Measurements from ENCODE around the gene RGS9. TPM values are rescaled to one million over a fixed set of nuclear protein-coding genes. Genes with fewer than 3 reads are reported as not detected.

Gene RGS9
- total RNA-seq, 1 donor: 3.0 TPM

GRCh38 chr17:65155622-65156021 lies 18.5 kb downstream of the RGS9 start:
- no peak overlapping the region for H3K4me3 ChIP-seq (ENCODE audit: low read depth, low read length)
- no peak for DNase-seq (ENCODE audit: low read depth)
- TF ChIP-seq CTCF (IDR thresholded peaks at IDR 0.05; ENCODE audit: insufficient read depth, low read length): no peak

GRCh38 chr17:65156185-65156834 lies 19.1 kb downstream of the RGS9 start:
- TF ChIP-seq CTCF (IDR thresholded peaks at IDR 0.05; ENCODE audit: insufficient read depth, low read length): no peak
- H3K4me3 ChIP-seq (ENCODE audit: low read depth, low read length): no peak overlapping the region
- DNase-seq (ENCODE audit: low read depth): no peak

GRCh38 chr17:65156835-65157565 lies 19.8 kb downstream of the RGS9 start:
- no peak for TF ChIP-seq CTCF (IDR thresholded peaks at IDR 0.05; ENCODE audit: insufficient read depth, low read length)
- no peak for DNase-seq (ENCODE audit: low read depth)
- H3K4me3 ChIP-seq (ENCODE audit: low read depth, low read length): no peak overlapping the region

- TF ChIP-seq CTCF (IDR thresholded peaks at IDR 0.05; ENCODE audit: insufficient read depth, low read length): no peak
- no peak for DNase-seq (ENCODE audit: low read depth)
These were observed 20.9 kb downstream of the RGS9 start for GRCh38 chr17:65158041-65158440.

GRCh38 chr17:65158622-65159021 lies 21.5 kb downstream of the RGS9 start:
- no peak for DNase-seq (ENCODE audit: low read depth)
- TF ChIP-seq CTCF (IDR thresholded peaks at IDR 0.05; ENCODE audit: insufficient read depth, low read length): no peak
- H3K4me3 ChIP-seq (ENCODE audit: low read depth, low read length): no peak overlapping the region

More at GRCh38 chr17:65158041-65158440, 20.9 kb downstream of the RGS9 start:
- H3K4me3 ChIP-seq (ENCODE audit: low read depth, low read length): no peak overlapping the region

GRCh38 chr17:65160516-65160915 lies 23.3 kb downstream of the RGS9 start:
- H3K4me3 ChIP-seq (ENCODE audit: low read depth, low read length): no peak overlapping the region
- no peak for TF ChIP-seq CTCF (IDR thresholded peaks at IDR 0.05; ENCODE audit: insufficient read depth, low read length)

More at GRCh38 chr17:65160516-65160915, 23.3 kb downstream of the RGS9 start:
- no peak for DNase-seq (ENCODE audit: low read depth)

Data from fibroblast of the aortic adventitia (primary cell).